HepG2 (cell line): ENCODE data around the gene PCSK1. TPM values are rescaled to one million over a fixed set of nuclear protein-coding genes. Genes with fewer than 3 reads are reported as not detected.

Source experiments
- ATAC-seq: fragments of 200-7000 bp; cut with Tn5 transposase; 3 replicates; pipeline ENCODE4 v1.9.1; 2020; ENCODE audit warnings: mild to moderate bottlenecking, moderate library complexity
- BruUV-seq: library from RNA; stranded (reverse); fragments of 400-500 nt; replicated peaks from 2 replicates; lab custom pipeline; 2021; lab: Mats Ljungman, UMichigan
- CTCF ChIA-PET: fragments of 300-600 bp; formaldehyde crosslinking; extraction: SDS; loops from one replicate; lab custom pipeline; 2021; ENCODE audit warnings: low total read pairs, inconsistent platforms, low intra/inter-chr PET ratio; lab: Yijun Ruan, JAX
- POLR2A ChIA-PET: fragments of 350-600 bp; sonication (Branson Sonifier 250); formaldehyde crosslinking; loops from one replicate; lab custom pipeline; 2020; ENCODE audit warnings: antibody characterized with exemption, inconsistent platforms; lab: Yijun Ruan, JAX
- DNase-seq: peaks from one replicate; pipeline ENCODE4 v3.0.0-alpha.2; 2015; ENCODE audit warnings: low spot score
- FAIRE-seq: peaks from 3 replicates; lab custom pipeline; 2011; peaks lifted over from hg19 to GRCh38; lab: Jason Lieb, UNC
- H2AFZ ChIP-seq: one replicate; pipeline ENCODE4 v1.6.1; 2011; ENCODE audit warnings: low read length, inconsistent platforms
- H3K27ac ChIP-seq: fragments of 300-600 bp; 3 replicates; pipeline ENCODE4 v1.8.0; 2011; ENCODE audit warnings: mixed run types, mild to moderate bottlenecking, mixed read lengths, low read length, inconsistent platforms; ENCODE audit not compliant: insufficient read depth; ENCODE audit errors: extremely low read length
- H3K27me3 ChIP-seq, 2 experiments: fragments of 200-600 bp in 1 of 2; 2 replicates in 1 of 2; 3 replicates in 1 of 2; pipeline versions ENCODE4 v1.6.0 to v1.8.0; 2011; ENCODE audit warnings: low read length in 2 of 2, mild to moderate bottlenecking in 2 of 2, moderate library complexity in 2 of 2, inconsistent platforms in 1 of 2; ENCODE audit not compliant: insufficient read depth in 2 of 2, control insufficient read depth in 1 of 2
- H3K36me3 ChIP-seq, 2 experiments: fragments of 200-600 bp in 1 of 2; replicated peaks in 1 of 2; 2 replicates in 1 of 2; 3 replicates in 1 of 2; pipeline versions ENCODE4 v1.5.1 to v1.8.0; 2011; ENCODE audit warnings: low read length in 2 of 2, inconsistent platforms in 1 of 2; ENCODE audit not compliant: insufficient read depth in 2 of 2, control insufficient read depth in 1 of 2
- H3K4me1 ChIP-seq: 2 replicates; pipeline ENCODE4 v1.5.1; 2012; ENCODE audit warnings: low read length, inconsistent platforms; ENCODE audit not compliant: insufficient read depth
- H3K4me2 ChIP-seq: 2 replicates; pipeline ENCODE4 v1.6.0; 2011; ENCODE audit warnings: low read depth, low read length, inconsistent platforms
- H3K4me3 ChIP-seq, 3 experiments: fragments of 200-600 bp in 1 of 3; sonication (generic), shearing (Covaris generic) in 1 of 3; replicated peaks in 1 of 3; 2 replicates each; pipeline ENCODE4 v1.5.1; 2011 to 2016; ENCODE audit warnings: low read length in 3 of 3, inconsistent platforms in 2 of 3, low read depth in 2 of 3, mild to moderate bottlenecking in 2 of 3, control low read depth in 1 of 3, mixed read lengths in 1 of 3; ENCODE audit not compliant: insufficient read depth in 1 of 3
- H3K79me2 ChIP-seq: one replicate; pipeline ENCODE4 v1.6.1; 2011; ENCODE audit warnings: low read length, inconsistent platforms; ENCODE audit not compliant: insufficient read depth
- H3K9ac ChIP-seq: 2 replicates; pipeline ENCODE4 v1.6.0; 2011; ENCODE audit warnings: mild to moderate bottlenecking, low read depth, low read length, inconsistent platforms; ENCODE audit not compliant: insufficient read depth
- H3K9me3 ChIP-seq: 2 replicates; pipeline ENCODE4 v1.5.1; 2012; ENCODE audit warnings: mild to moderate bottlenecking, low read length
- H4K20me1 ChIP-seq: 2 replicates; pipeline ENCODE4 v1.6.0; 2011; ENCODE audit warnings: inconsistent platforms, mild to moderate bottlenecking, low read length, moderate library complexity; ENCODE audit not compliant: insufficient read depth
- AHR ChIP-seq: IDR thresholded peaks from 2 replicates; pipeline ENCODE4 v1.6.1; 2018; ENCODE audit warnings: missing genetic modification reagents, missing compliant biosample characterization
- ATF2 ChIP-seq: sonication (generic); formaldehyde crosslinking; IDR thresholded peaks from 2 replicates; pipeline ENCODE4 v1.4.0; 2020; ENCODE audit warnings: missing genetic modification reagents
- GZF1 ChIP-seq: sonication (generic); formaldehyde crosslinking; IDR thresholded peaks from 2 replicates; pipeline ENCODE4 v1.5.1; 2020; ENCODE audit warnings: mild to moderate bottlenecking, missing genetic modification reagents
- MLX ChIP-seq: IDR thresholded peaks from 2 replicates; pipeline ENCODE4 v1.6.1; 2016
- RBM39 ChIP-seq: fragments of 200-400 bp; formaldehyde crosslinking; IDR thresholded peaks from one replicate; pipeline ENCODE4 v1.6.1; 2018; ENCODE audit warnings: antibody characterized with exemption, mild to moderate bottlenecking, low read depth, low read length; ENCODE audit not compliant: poor library complexity, severe bottlenecking
- SAFB2 ChIP-seq: sonication (generic); formaldehyde crosslinking; IDR thresholded peaks from 2 replicates; pipeline ENCODE4 v1.5.1; 2020; ENCODE audit warnings: missing genetic modification reagents, low read depth, mild to moderate bottlenecking, borderline replicate concordance
- SIN3B ChIP-seq: fragments of 150-350 bp; IDR thresholded peaks from 2 replicates; pipeline ENCODE4 v1.6.1; 2014; ENCODE audit warnings: low read length
- SRSF4 ChIP-seq: fragments of 200-400 bp; formaldehyde crosslinking; IDR thresholded peaks from one replicate; pipeline ENCODE4 v1.6.1; 2018; ENCODE audit warnings: mild to moderate bottlenecking, low read depth, low read length, moderate library complexity; ENCODE audit not compliant: poor library complexity, severe bottlenecking
- TBX3 ChIP-seq: fragments of 450-650 bp; IDR thresholded peaks from 2 replicates; pipeline ENCODE4 v1.6.1; 2017; ENCODE audit warnings: antibody characterized with exemption, mild to moderate bottlenecking, inconsistent platforms, borderline replicate concordance
- TOPORS ChIP-seq: sonication (generic); formaldehyde crosslinking; IDR thresholded peaks from 2 replicates; pipeline ENCODE4 v1.8.0; 2023; ENCODE audit warnings: mild to moderate bottlenecking, missing genetic modification reagents
- ZBTB7B ChIP-seq: sonication (generic); formaldehyde crosslinking; IDR thresholded peaks from 2 replicates; pipeline ENCODE4 v1.4.0; 2020; ENCODE audit warnings: missing genetic modification reagents
- ZNF180 ChIP-seq: sonication (generic); formaldehyde crosslinking; IDR thresholded peaks from 2 replicates; pipeline ENCODE4 v1.4.0; 2020; ENCODE audit warnings: low read depth, missing genetic modification reagents, borderline replicate concordance
- ZNF44 ChIP-seq: sonication (generic); formaldehyde crosslinking; IDR thresholded peaks from 2 replicates; pipeline ENCODE4 v1.5.1; 2020; ENCODE audit warnings: mild to moderate bottlenecking, missing genetic modification reagents
- ZNF7 ChIP-seq: IDR thresholded peaks from 2 replicates; pipeline ENCODE4 v1.6.1; 2016; ENCODE audit warnings: missing biosample characterization, missing genetic modification reagents
- WGBS: methylation state at CpG from one replicate; pipeline ENCODE4 v1.1.6; 2017; ENCODE audit warnings: low lambda C conversion rate; 5-methylcytosine and 5-hydroxymethylcytosine counted together
- in situ Hi-C: cut with HindIII; loops from 2 replicates; pipeline ENCODE4 v1.10.0; 2017; ENCODE audit warnings: low pct_unique_long_range_greater_than_20kb; ENCODE audit not compliant: extremely low pct_ligation_motif_present
- intact Hi-C: fragments of 100-400 bp; cut with micrococcal nuclease; formaldehyde crosslinking; loops from one replicate; pipeline ENCODE4 v1.10.0; 2022; ENCODE audit not compliant: unreplicated experiment
- polyA plus RNA-seq, 8 experiments: library from polyadenylated mRNA; depleted of rRNA in 3 of 8; stranded (reverse) in 7 of 8; unstranded in 1 of 8; fragments of >200 nt; fragmentation: Illumina TruSeq in 4 of 8; extraction: Trizol in 4 of 8; gene quantifications; 2 replicates each; pipeline versions ENCODE4 v1.2.1 to v1.2.3, GENCODE V29; 2011 to 2016; ENCODE audit warnings: low read depth in 4 of 8, missing spikeins in 1 of 8, mixed read lengths in 1 of 8; ENCODE audit not compliant: insufficient read depth in 1 of 8
- total RNA-seq, 5 experiments: library from RNA; depleted of rRNA; stranded (reverse); fragments of >200 nt; fragmentation: Illumina TruSeq; extraction: Trizol; gene quantifications; 2 replicates each; pipeline ENCODE4 v1.2.3, GENCODE V29; 2016; ENCODE audit warnings: low read depth in 1 of 5
- TF ChIP-seq, protein P1 (sequence below): IDR thresholded peaks from 2 replicates; pipeline ENCODE4 v1.6.1; 2016; ENCODE audit warnings: missing compliant biosample characterization, missing genetic modification reagents, borderline replicate concordance
- TF ChIP-seq, protein P2 (sequence below): sonication (generic); formaldehyde crosslinking; IDR thresholded peaks from 2 replicates; pipeline ENCODE4 v1.5.0; 2020; ENCODE audit warnings: missing genetic modification reagents

The PCSK1 gene
- total and polyA plus RNA-seq, 2 of the 13 experiments (the other 11 are each of a cell fraction or from before 2014, with no cell fraction given): not detected

GRCh38 chr5:96474073-96474472 lies 41.0 kb upstream of the PCSK1 start:
- Histone ChIP-seq H2AFZ (no peak overlapping the region), H3K4me1 (no peaks in the 10 kb centered on the region), H3K9ac (no peak overlapping the region), H3K4me2 (no peak overlapping the region), H3K79me2 (no peaks in the 10 kb centered on the region), H3K36me3 (no peaks in the 10 kb centered on the region), H3K27me3 (no peaks in the 10 kb centered on the region), H3K4me3 (no peak overlapping the region), H4K20me1 (no peaks in the 10 kb centered on the region; the same call in 1 of the 2 replicates), H3K9me3 (no peaks in the 10 kb centered on the region), H3K27ac (no peak overlapping the region)
- BruUV-seq: no TSS peak
- ChIA-PET POLR2A (no interaction called here), CTCF (no interaction called here)
- intact Hi-C loops (no loop called here), in situ Hi-C loops (no loop called here)
- WGBS: 14% methylated on average over 3 of the region's 4 CpGs
- ATAC-seq (no peak), DNase-seq (no peak), FAIRE-seq (no peak)
- TF ChIP-seq AHR (CRISPR knock-in tag): no peak
- TF ChIP-seq, protein P1, sequence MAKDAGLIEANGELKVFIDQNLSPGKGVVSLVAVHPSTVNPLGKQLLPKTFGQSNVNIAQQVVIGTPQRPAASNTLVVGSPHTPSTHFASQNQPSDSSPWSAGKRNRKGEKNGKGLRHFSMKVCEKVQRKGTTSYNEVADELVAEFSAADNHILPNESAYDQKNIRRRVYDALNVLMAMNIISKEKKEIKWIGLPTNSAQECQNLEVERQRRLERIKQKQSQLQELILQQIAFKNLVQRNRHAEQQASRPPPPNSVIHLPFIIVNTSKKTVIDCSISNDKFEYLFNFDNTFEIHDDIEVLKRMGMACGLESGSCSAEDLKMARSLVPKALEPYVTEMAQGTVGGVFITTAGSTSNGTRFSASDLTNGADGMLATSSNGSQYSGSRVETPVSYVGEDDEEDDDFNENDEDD: no peak
- no peak for TF ChIP-seq ZNF180 (CRISPR knock-in tag)
- TF ChIP-seq MLX (CRISPR knock-in tag): no peak
- TF ChIP-seq TOPORS (CRISPR knock-in tag): no peak
- TF ChIP-seq SAFB2 (CRISPR knock-in tag): no peak
- no peak for TF ChIP-seq TBX3
- no peak for TF ChIP-seq ZNF44 (CRISPR knock-in tag)
- TF ChIP-seq, protein P2, sequence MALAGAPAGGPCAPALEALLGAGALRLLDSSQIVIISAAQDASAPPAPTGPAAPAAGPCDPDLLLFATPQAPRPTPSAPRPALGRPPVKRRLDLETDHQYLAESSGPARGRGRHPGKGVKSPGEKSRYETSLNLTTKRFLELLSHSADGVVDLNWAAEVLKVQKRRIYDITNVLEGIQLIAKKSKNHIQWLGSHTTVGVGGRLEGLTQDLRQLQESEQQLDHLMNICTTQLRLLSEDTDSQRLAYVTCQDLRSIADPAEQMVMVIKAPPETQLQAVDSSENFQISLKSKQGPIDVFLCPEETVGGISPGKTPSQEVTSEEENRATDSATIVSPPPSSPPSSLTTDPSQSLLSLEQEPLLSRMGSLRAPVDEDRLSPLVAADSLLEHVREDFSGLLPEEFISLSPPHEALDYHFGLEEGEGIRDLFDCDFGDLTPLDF (CRISPR knock-in tag): no peak
- TF ChIP-seq ZBTB7B (CRISPR knock-in tag): no peak
- TF ChIP-seq SIN3B: no peak
- TF ChIP-seq ATF2 (CRISPR knock-in tag): no peak
- no peak for TF ChIP-seq RBM39
- TF ChIP-seq GZF1 (CRISPR knock-in tag): no peak
- no peak for TF ChIP-seq ZNF7 (CRISPR knock-in tag)
- TF ChIP-seq SRSF4: no peak
